Peyer's patch (tissue), 4 donors: ENCODE data around the gene FER1L5. TPM values are rescaled to one million over a fixed set of nuclear protein-coding genes. Genes with fewer than 3 reads are reported as not detected.

ENCODE experiments used
- DNase-seq, 3 donors: peaks; one replicate each; pipeline ENCODE4 v3.0.0-alpha.2; 2017 to 2019
- H3K27ac ChIP-seq, 4 donors: fragments of 200-600 bp; sonication (generic); one replicate each; pipeline ENCODE4 v1.5.1; 2016 to 2019
- H3K27me3 ChIP-seq, 2 donors: fragments of 200-600 bp; sonication (generic); one replicate each; pipeline ENCODE4 v1.5.1; 2019
- H3K36me3 ChIP-seq, 3 donors: fragments of 200-600 bp; sonication (generic); one replicate each; pipeline ENCODE4 v1.5.1; 2016 to 2019
- H3K4me1 ChIP-seq, 4 donors: fragments of 200-600 bp; sonication (generic); one replicate each; pipeline ENCODE4 v1.5.1; 2016 to 2019
- H3K4me3 ChIP-seq, 4 donors: fragments of 200-600 bp; sonication (generic); 1 replicate in 3 of 4; 2 replicates in 1 of 4; pipeline ENCODE4 v1.5.1; 2016 to 2019; ENCODE audit warnings: mild to moderate bottlenecking in 1 of 4
- H3K9me3 ChIP-seq, 4 donors: fragments of 200-600 bp; sonication (generic); one replicate each; pipeline ENCODE4 v1.5.1; 2016 to 2019; ENCODE audit warnings: mild to moderate bottlenecking in 1 of 4
- CTCF ChIP-seq, 6 experiments: fragments of 450-650 bp in 4 of 6; fragments of 200-600 bp in 2 of 6; sonication (generic) in 1 of 6; IDR thresholded peaks; one replicate each; pipeline ENCODE4 v1.5.1; 2017 to 2019; ENCODE audit warnings: antibody characterized with exemption in 6 of 6, mild to moderate bottlenecking in 3 of 6, moderate library complexity in 1 of 6
- POLR2A ChIP-seq, 2 donors: fragments of 450-650 bp; IDR thresholded peaks; one replicate each; pipeline ENCODE4 v1.5.1; 2017; ENCODE audit warnings: antibody characterized with exemption in 2 of 2, mild to moderate bottlenecking in 2 of 2, moderate library complexity in 2 of 2
- total RNA-seq, 4 donors: library from RNA; depleted of rRNA; stranded (reverse); fragments of >200 nt; gene quantifications; one replicate each; pipeline ENCODE4 v1.1.0, GENCODE V29; 2016

FER1L5 gene
- total RNA-seq, 4 donors from 2014 or later, result not detected

- no peaks in the 10 kb centered on the region for H3K9me3 ChIP-seq
- TF ChIP-seq POLR2A (IDR thresholded peaks at IDR 0.05) (no peak), CTCF (IDR thresholded peaks at IDR 0.05) (no peak)
- peaks cover 0 to 82% (median 0%) of the 10 kb centered on the region in 3 donors for H3K36me3 ChIP-seq
- no peak overlapping the region for H3K4me3 ChIP-seq
- no peaks in the 10 kb centered on the region for H3K4me1 ChIP-seq
- no peak for DNase-seq
- peak overlapping the region in 1 of 4 donors; percentile 23 for H3K27ac ChIP-seq
- H3K27me3 ChIP-seq, result no peaks in the 10 kb centered on the region
These were observed 26.0 kb upstream of the FER1L5 start for GRCh38 chr2:96616535-96616934.

- TF ChIP-seq POLR2A (IDR thresholded peaks at IDR 0.05) (no peak), CTCF (IDR thresholded peaks at IDR 0.05) (no peak)
- Histone ChIP-seq H3K36me3 (peaks cover 0 to 77% (median 0%) of the 10 kb centered on the region in 3 donors), H3K27ac (peak overlapping the region in 1 of 4 donors; percentile 23), H3K9me3 (no peaks in the 10 kb centered on the region), H3K4me3 (no peak overlapping the region), H3K4me1 (no peaks in the 10 kb centered on the region), H3K27me3 (no peaks in the 10 kb centered on the region)
- DNase-seq, result no peak
These were observed 25.6 kb upstream of the FER1L5 start for GRCh38 chr2:96617012-96617411.

GRCh38 chr2:96618596-96619283 lies 23.8 kb upstream of the FER1L5 start:
- TF ChIP-seq CTCF (IDR thresholded peaks at IDR 0.05) (no peak), POLR2A (IDR thresholded peaks at IDR 0.05) (no peak)
- Histone ChIP-seq H3K36me3 (peaks cover 0 to 60% (median 0%) of the 10 kb centered on the region in 3 donors), H3K4me3 (no peak overlapping the region), H3K9me3 (no peaks in the 10 kb centered on the region), H3K27me3 (no peaks in the 10 kb centered on the region), H3K4me1 (no peaks in the 10 kb centered on the region), H3K27ac (no peak overlapping the region)
- no peak for DNase-seq

GRCh38 chr2:96622544-96622943 lies 20.0 kb upstream of the FER1L5 start:
- no peak overlapping the region for H3K27ac ChIP-seq
- TF ChIP-seq POLR2A (IDR thresholded peaks at IDR 0.05), result no peak
- no peak for TF ChIP-seq CTCF (IDR thresholded peaks at IDR 0.05)
- H3K4me3 ChIP-seq, result no peak overlapping the region
- H3K9me3 ChIP-seq, result no peaks in the 10 kb centered on the region
- H3K36me3 ChIP-seq, result peaks cover 0 to 35% (median 0%) of the 10 kb centered on the region in 3 donors
- DNase-seq, result no peak
- H3K27me3 ChIP-seq, result no peaks in the 10 kb centered on the region
- H3K4me1 ChIP-seq, result peaks cover 0 to 11% (median 0%) of the 10 kb centered on the region in 4 donors

GRCh38 chr2:96623116-96623515 lies 19.4 kb upstream of the FER1L5 start:
- H3K4me1 ChIP-seq, result peaks cover 0 to 11% (median 2%) of the 10 kb centered on the region in 4 donors
- no peak for DNase-seq
- H3K27me3 ChIP-seq, result no peaks in the 10 kb centered on the region
- H3K36me3 ChIP-seq, result peaks cover 0 to 36% (median 0%) of the 10 kb centered on the region in 3 donors
- no peak overlapping the region for H3K4me3 ChIP-seq
- H3K27ac ChIP-seq, result no peak overlapping the region
- H3K9me3 ChIP-seq, result no peaks in the 10 kb centered on the region
- TF ChIP-seq CTCF (IDR thresholded peaks at IDR 0.05), result no peak
- TF ChIP-seq POLR2A (IDR thresholded peaks at IDR 0.05), result no peak
